A673 (cell line): Measurements from ENCODE around the gene DUSP6.

Experiments used
- EZH2 ChIP-seq: fragments of 200-600 bp; sonication (generic); IDR thresholded peaks from 2 replicates; pipeline ENCODE4 v1.6.1; 2017; ENCODE audit warnings: borderline replicate concordance, low read depth, mild to moderate bottlenecking, mixed read lengths, antibody characterized with exemption, low read length; ENCODE audit not compliant: poor library complexity, severe bottlenecking
- TF ChIP-seq, protein P1 (sequence below): fragments of 300-800, 200-600 bp; sonication (generic); conservative IDR thresholded peaks from 2 replicates; pipeline ENCODE4 v1.5.1; 2017; ENCODE audit warnings: low read depth, mild to moderate bottlenecking, antibody characterized with exemption, low read length, moderate library complexity, mixed read lengths

DNA sequence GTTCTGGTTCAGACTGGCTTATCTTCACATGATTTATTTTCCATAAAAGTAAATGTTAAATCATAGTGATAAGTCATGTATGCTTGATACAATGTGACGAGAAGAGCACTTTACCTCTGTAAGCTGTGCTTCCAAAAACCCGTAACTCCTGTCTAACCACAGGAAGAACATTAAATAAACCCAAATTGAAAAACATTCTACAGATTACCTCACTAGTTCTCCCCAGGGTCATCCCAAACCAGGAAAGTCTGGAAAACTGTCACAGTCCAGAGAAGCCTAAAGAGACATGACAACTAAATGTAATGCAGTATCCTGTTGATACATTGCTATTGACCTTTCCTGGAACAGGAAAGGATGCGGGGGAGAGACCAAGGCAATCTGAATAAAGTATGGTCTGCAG lies 32.5 kb upstream of the DUSP6 start:
- no peak for TF ChIP-seq EZH2
- TF ChIP-seq, protein P1, sequence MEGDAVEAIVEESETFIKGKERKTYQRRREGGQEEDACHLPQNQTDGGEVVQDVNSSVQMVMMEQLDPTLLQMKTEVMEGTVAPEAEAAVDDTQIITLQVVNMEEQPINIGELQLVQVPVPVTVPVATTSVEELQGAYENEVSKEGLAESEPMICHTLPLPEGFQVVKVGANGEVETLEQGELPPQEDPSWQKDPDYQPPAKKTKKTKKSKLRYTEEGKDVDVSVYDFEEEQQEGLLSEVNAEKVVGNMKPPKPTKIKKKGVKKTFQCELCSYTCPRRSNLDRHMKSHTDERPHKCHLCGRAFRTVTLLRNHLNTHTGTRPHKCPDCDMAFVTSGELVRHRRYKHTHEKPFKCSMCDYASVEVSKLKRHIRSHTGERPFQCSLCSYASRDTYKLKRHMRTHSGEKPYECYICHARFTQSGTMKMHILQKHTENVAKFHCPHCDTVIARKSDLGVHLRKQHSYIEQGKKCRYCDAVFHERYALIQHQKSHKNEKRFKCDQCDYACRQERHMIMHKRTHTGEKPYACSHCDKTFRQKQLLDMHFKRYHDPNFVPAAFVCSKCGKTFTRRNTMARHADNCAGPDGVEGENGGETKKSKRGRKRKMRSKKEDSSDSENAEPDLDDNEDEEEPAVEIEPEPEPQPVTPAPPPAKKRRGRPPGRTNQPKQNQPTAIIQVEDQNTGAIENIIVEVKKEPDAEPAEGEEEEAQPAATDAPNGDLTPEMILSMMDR = no peak
